GM08714 (cell line): ENCODE results near the gene CYP4B1.
"Not testable (repeated sequence)": the region's sequence is repeated elsewhere in the genome, so short reads cannot be mapped to it uniquely, and the experiment has no call there.

Experiments
- H3K4me3 ChIP-seq: fragments of 200-500 bp; sonication (Bioruptor generic); 2 replicates; pipeline ENCODE4 v1.5.1; 2014; ENCODE audit warnings: mild to moderate bottlenecking, low read length, inconsistent platforms
- ZNF274 ChIP-seq: IDR thresholded peaks from 2 replicates; pipeline ENCODE4 v1.6.1; 2012; ENCODE audit warnings: mild to moderate bottlenecking, low read depth, low read length

The CYP4B1 gene

GRCh38 chr1:46798810-46799209, at the start of gene CYP4B1:
TSS of gene CYP4B1 (plus strand) at chr1:46799046. CDS start at chr1:46799082, 36 bp downstream.
- H3K4me3 ChIP-seq: no peak within 1 kb of the TSS
- TF ChIP-seq ZNF274: no peak

GRCh38 chr1:46749404-46749803, 49.4 kb upstream of the CYP4B1 start:
- TF ChIP-seq ZNF274: no peak
- no peak overlapping the region for H3K4me3 ChIP-seq

- H3K4me3 ChIP-seq: no peak overlapping the region
- no peak for TF ChIP-seq ZNF274
Measured at GRCh38 chr1:46749921-46750404, 48.9 kb upstream of the CYP4B1 start.

GRCh38 chr1:46753985-46754384, 44.9 kb upstream of the CYP4B1 start:
- no peak for TF ChIP-seq ZNF274

GRCh38 chr1:46754707-46755106, 44.1 kb upstream of the CYP4B1 start:
- H3K4me3 ChIP-seq: not testable (repeated sequence)

More at GRCh38 chr1:46753985-46754384, 44.9 kb upstream of the CYP4B1 start:
- H3K4me3 ChIP-seq: no peak overlapping the region

GRCh38 chr1:46755121-46755520, 43.7 kb upstream of the CYP4B1 start:
- no peak for TF ChIP-seq ZNF274

GRCh38 chr1:46757247-46757955, 41.4 kb upstream of the CYP4B1 start:
- TF ChIP-seq ZNF274: no peak
- H3K4me3 ChIP-seq: no peak overlapping the region

More at GRCh38 chr1:46755121-46755520, 43.7 kb upstream of the CYP4B1 start:
- no peak overlapping the region for H3K4me3 ChIP-seq

- H3K4me3 ChIP-seq: no peak overlapping the region
- TF ChIP-seq ZNF274: no peak
Measured at GRCh38 chr1:46757956-46758528, 40.8 kb upstream of the CYP4B1 start.

- no peak overlapping the region for H3K4me3 ChIP-seq
- no peak for TF ChIP-seq ZNF274
Measured at GRCh38 chr1:46760558-46761166, 38.2 kb upstream of the CYP4B1 start.

- no peak overlapping the region for H3K4me3 ChIP-seq
- no peak for TF ChIP-seq ZNF274
Measured at GRCh38 chr1:46761740-46762139, 37.1 kb upstream of the CYP4B1 start.

GRCh38 chr1:46764402-46764801, 34.4 kb upstream of the CYP4B1 start:
- TF ChIP-seq ZNF274: no peak

GRCh38 chr1:46767649-46768282, 31.1 kb upstream of the CYP4B1 start:
- no peak overlapping the region for H3K4me3 ChIP-seq
- no peak for TF ChIP-seq ZNF274

More at GRCh38 chr1:46764402-46764801, 34.4 kb upstream of the CYP4B1 start:
- H3K4me3 ChIP-seq: no peak overlapping the region

GRCh38 chr1:46768445-46768844, 30.4 kb upstream of the CYP4B1 start:
- no peak for TF ChIP-seq ZNF274
- no peak overlapping the region for H3K4me3 ChIP-seq

GRCh38 chr1:46769028-46769740, 29.7 kb upstream of the CYP4B1 start:
- H3K4me3 ChIP-seq: no peak overlapping the region
- no peak for TF ChIP-seq ZNF274
